ENCODE results near the gene ITSN1. TPM values are rescaled to one million over a fixed set of nuclear protein-coding genes. Genes with fewer than 3 reads are reported as not detected.

The ITSN1 gene
- total RNA-seq, 2 experiments from 2014 or later: 2.3 to 4.6 TPM

- Mint-ChIP-seq H3K4me1 (peaks cover 36% of the 10 kb centered on the region), H3K27me3 (no peaks in the 10 kb centered on the region), H3K27ac (no peak overlapping the region), H3K36me3 (peaks cover 63% of the 10 kb centered on the region), H3K4me3 (no peak overlapping the region), H3K9me3 (peaks cover 5% of the 10 kb centered on the region)
- POLR2A ChIA-PET: interaction anchor here (1.0 to 1.4 kb wide), 2 partner anchors 8 to 131 kb away, joined by 3 to 8 read pairs; partner anchors contain the start of genes MRPS6 and SLC5A3
- no peak for ATAC-seq (ENCODE audit: low read depth)
- DNase-seq: no peak
Measured at GRCh38 chr21:33942426-33942825, 300.1 kb downstream of the ITSN1 start.

- no peak for ATAC-seq (ENCODE audit: low read depth)
- DNase-seq: no peak
- H3K9me3 Mint-ChIP-seq: peaks cover 5% of the 10 kb centered on the region
- H3K27ac Mint-ChIP-seq: no peak overlapping the region
- peaks cover 62% of the 10 kb centered on the region for H3K36me3 Mint-ChIP-seq
- H3K4me3 Mint-ChIP-seq: no peak overlapping the region
- no peaks in the 10 kb centered on the region for H3K27me3 Mint-ChIP-seq
- peaks cover 38% of the 10 kb centered on the region for H3K4me1 Mint-ChIP-seq
- POLR2A ChIA-PET: interaction anchor here (0.6 to 1.4 kb wide), 3 partner anchors 9 to 130 kb away, joined by 3 to 8 read pairs (median 5); partner anchors contain the start of genes MRPS6 and SLC5A3
Measured at GRCh38 chr21:33943293-33943692, 301.0 kb downstream of the ITSN1 start.

GRCh38 chr21:33944185-33944763 lies 302.0 kb downstream of the ITSN1 start:
- H3K36me3 Mint-ChIP-seq: peaks cover 53% of the 10 kb centered on the region
- POLR2A ChIA-PET: no interaction called here
- H3K4me1 Mint-ChIP-seq: peaks cover 43% of the 10 kb centered on the region
- H3K4me3 Mint-ChIP-seq: no peak overlapping the region
- peaks cover 2% of the 10 kb centered on the region for H3K9me3 Mint-ChIP-seq
- no peaks in the 10 kb centered on the region for H3K27me3 Mint-ChIP-seq
- no peak overlapping the region for H3K27ac Mint-ChIP-seq
- ATAC-seq (ENCODE audit: low read depth): no peak
- no peak for DNase-seq

GRCh38 chr21:33945652-33946270 lies 303.5 kb downstream of the ITSN1 start:
- POLR2A ChIA-PET: interaction anchor here (0.7 to 1.1 kb wide), 3 partner anchors 14 to 404 kb away, joined by 3 to 9 read pairs (median 4); no protein-coding TSS in a partner anchor
- ATAC-seq (ENCODE audit: low read depth) (no peak), DNase-seq (no peak)
- Mint-ChIP-seq H3K9me3 (peaks cover 2% of the 10 kb centered on the region), H3K27ac (peak overlapping the region; percentile 50), H3K27me3 (no peaks in the 10 kb centered on the region), H3K4me3 (no peak overlapping the region), H3K36me3 (peaks cover 43% of the 10 kb centered on the region), H3K4me1 (peaks cover 50% of the 10 kb centered on the region)

- H3K4me1 Mint-ChIP-seq: peaks cover 55% of the 10 kb centered on the region
- H3K27me3 Mint-ChIP-seq: no peaks in the 10 kb centered on the region
- peak; percentile 65 for ATAC-seq (ENCODE audit: low read depth)
- peak; percentile 70 for DNase-seq
- H3K36me3 Mint-ChIP-seq: peaks cover 37% of the 10 kb centered on the region
- H3K27ac Mint-ChIP-seq: peak overlapping the region; percentile 98
- H3K9me3 Mint-ChIP-seq: peaks cover 2% of the 10 kb centered on the region
- H3K4me3 Mint-ChIP-seq: peak overlapping the region; percentile 76
- POLR2A ChIA-PET: interaction anchor here (0.6 to 4.1 kb wide), 19 partner anchors 10 to 691 kb away, joined by 3 to 121 read pairs (median 9); partner anchors contain the start of genes MRPS6 and SLC5A3
Measured at GRCh38 chr21:33947451-33948095, 305.3 kb downstream of the ITSN1 start.

- H3K27me3 Mint-ChIP-seq: no peaks in the 10 kb centered on the region
- peak overlapping the region; percentile 98 for H3K27ac Mint-ChIP-seq
- POLR2A ChIA-PET: interaction anchor here (0.6 to 4.1 kb wide), 29 partner anchors 9 to 690 kb away, joined by 3 to 121 read pairs (median 6); partner anchors contain the start of genes MRPS6 and SLC5A3
- H3K9me3 Mint-ChIP-seq: peaks cover 2% of the 10 kb centered on the region
- ATAC-seq (ENCODE audit: low read depth): peak; percentile 59
- peak overlapping the region; percentile 76 for H3K4me3 Mint-ChIP-seq
- DNase-seq: peak; percentile 80
- peaks cover 60% of the 10 kb centered on the region for H3K4me1 Mint-ChIP-seq
- peaks cover 37% of the 10 kb centered on the region for H3K36me3 Mint-ChIP-seq
Measured at GRCh38 chr21:33948096-33948950, 306.0 kb downstream of the ITSN1 start.

GRCh38 chr21:33948951-33949444 lies 306.7 kb downstream of the ITSN1 start:
- Mint-ChIP-seq H3K36me3 (peaks cover 32% of the 10 kb centered on the region), H3K4me1 (peaks cover 60% of the 10 kb centered on the region)

More at GRCh38 chr21:33948951-33949444, 306.7 kb downstream of the ITSN1 start:
- POLR2A ChIA-PET: interaction anchor here (0.6 to 4.1 kb wide), 25 partner anchors 8 to 537 kb away, joined by 3 to 121 read pairs (median 8); partner anchors contain the start of genes MRPS6 and SLC5A3
- Mint-ChIP-seq H3K9me3 (peaks cover 2% of the 10 kb centered on the region), H3K27ac (peak overlapping the region; percentile 98), H3K4me3 (peak overlapping the region; percentile 76), H3K27me3 (no peaks in the 10 kb centered on the region)
- DNase-seq: no peak
- peak; percentile 0 for ATAC-seq (ENCODE audit: low read depth)

Other genes with a start within 250 kb of the ITSN1 start
- gene IFNGR2, start 239.1 kb upstream of the ITSN1 start, total RNA-seq: 10 to 100 TPM; 17.8 to 18.8 TPM
- gene TMEM50B, start 162.5 kb upstream of the ITSN1 start, total RNA-seq: 10 to 100 TPM; 72.6 to 80.3 TPM
- 1 to 10 TPM; 1.2 to 1.5 TPM for gene DNAJC28, start 150.8 kb upstream of the ITSN1 start, total RNA-seq
- 100 to 1,000 TPM; 102 to 117 TPM for gene GART, start 100.4 kb upstream of the ITSN1 start, total RNA-seq
- 100 to 1,000 TPM; 357 to 376 TPM for gene SON, start 99.5 kb upstream of the ITSN1 start, total RNA-seq
- 10 to 100 TPM; 29.0 to 33.6 TPM for gene DONSON, start 53.8 kb upstream of the ITSN1 start, total RNA-seq
- 10 to 100 TPM; 39.2 to 45.7 TPM for gene CRYZL1, start 760 bp upstream of the ITSN1 start, total RNA-seq